NCI-H82 treated with DMSO at 0.1 percent for 48 hours (cell line): ENCODE results near the gene VOPP1.
"Not testable (repeated sequence)": the region's sequence is repeated elsewhere in the genome, so short reads cannot be mapped to it uniquely, and the experiment has no call there.

Source experiments
- DNase-seq: peaks from one replicate; lab custom pipeline; 2025; ENCODE audit not compliant: unreplicated experiment; lab: John Stamatoyannopoulos, UW

Gene VOPP1

DNA sequence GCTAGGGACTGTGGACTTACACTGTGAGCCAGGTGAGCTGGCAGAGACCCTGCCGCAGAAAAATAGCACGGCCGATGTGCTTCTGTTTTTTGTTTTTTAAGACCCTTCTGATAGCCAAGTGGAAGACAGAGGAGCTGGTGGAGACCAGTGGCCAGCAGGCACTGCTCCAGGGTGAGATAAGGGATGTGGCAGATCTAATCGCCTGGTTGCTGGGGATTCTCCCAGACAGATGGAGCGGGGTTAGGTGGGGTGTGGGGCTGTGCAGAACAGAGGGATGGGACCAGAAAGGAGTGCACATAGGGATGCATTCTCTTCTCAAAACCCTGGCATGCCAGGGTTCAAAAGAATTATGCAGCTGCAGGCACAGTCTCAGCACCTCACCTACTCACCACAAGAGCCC lies 82.2 kb downstream of the VOPP1 start:
- no peak for DNase-seq

DNA sequence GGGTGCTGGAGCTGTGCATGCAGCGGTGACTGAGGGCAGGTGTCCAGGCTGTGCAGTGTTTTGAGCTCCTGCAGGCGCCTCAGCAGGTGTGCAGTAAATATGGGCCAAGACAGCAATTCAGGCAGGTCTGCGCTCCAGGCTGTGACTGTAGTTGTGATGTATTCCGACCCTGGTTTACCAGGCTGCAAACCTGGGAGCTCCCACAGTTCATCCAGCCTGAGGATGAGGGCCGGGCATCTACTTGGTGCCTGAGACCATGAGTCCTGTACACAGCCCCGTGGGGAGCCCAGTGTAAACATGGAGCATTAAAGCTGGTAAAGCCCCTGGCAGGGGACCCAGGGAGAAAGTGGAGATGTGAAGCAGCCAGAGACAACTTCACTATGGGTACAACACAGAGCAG lies 82.8 kb downstream of the VOPP1 start:
- no peak for DNase-seq

DNA sequence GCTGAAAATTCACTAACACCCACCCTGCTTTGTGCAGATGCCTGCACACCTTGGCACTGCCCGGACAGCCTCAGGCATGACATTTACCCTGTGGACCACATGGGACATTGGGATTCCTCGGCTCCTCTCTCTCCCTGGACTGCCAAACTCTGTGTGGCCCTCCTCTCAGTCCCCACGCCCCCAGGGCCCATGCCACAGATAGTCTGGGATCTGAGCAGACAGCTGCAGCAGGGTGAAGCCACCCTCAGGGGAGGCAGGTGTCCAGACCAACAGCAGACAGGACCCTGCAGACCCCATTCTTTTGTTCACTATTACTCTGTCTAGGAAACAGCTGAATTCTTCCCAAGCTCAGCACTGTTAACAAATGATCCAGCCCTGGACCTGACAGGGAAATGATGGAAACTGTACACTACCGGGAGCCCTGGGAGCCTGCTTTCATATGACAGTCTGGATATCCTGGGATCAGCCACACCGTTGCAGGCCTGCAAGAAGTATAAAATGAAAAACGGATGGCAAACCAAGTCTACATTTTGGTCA lies 83.4 kb downstream of the VOPP1 start:
- no peak for DNase-seq

DNA sequence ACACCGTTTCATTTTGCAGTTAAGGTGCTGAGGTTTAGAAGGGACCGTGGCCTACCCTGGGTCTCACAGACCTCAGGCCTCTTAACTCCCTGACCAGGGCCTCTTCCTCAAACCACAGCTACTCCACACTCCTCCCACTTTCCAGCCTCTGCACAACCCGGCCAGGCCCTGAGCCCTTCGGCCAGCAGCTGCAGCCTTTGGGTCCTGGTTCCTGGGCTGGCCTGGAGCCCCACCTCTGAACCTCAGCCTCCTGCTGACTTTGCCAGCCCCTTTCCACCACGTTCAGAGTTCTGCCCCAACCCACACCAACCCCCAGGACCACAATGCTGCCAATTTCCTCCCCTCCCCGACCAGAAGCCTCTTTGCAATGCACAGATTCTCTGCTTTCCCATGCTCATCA lies 84.1 kb downstream of the VOPP1 start:
- DNase-seq: no peak

DNA sequence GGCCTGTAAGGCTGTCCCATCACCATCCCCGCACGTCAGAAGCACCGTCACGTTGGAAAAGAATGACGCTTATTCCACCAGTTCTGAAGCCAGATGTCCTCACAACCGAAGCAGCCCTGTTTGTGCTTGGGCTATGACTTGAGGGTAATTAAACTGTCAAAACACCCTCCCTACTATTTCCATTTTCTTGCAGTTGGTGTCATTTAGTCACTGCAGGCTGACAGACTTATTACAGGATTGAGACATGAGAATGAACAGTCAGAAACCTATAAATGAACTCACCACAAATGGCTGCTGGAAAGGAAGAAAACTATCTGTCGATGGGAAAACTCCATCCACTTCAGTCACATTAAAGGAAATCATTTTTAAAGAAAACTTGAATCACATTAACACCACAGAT lies 85.3 kb downstream of the VOPP1 start:
- DNase-seq: no peak

DNA sequence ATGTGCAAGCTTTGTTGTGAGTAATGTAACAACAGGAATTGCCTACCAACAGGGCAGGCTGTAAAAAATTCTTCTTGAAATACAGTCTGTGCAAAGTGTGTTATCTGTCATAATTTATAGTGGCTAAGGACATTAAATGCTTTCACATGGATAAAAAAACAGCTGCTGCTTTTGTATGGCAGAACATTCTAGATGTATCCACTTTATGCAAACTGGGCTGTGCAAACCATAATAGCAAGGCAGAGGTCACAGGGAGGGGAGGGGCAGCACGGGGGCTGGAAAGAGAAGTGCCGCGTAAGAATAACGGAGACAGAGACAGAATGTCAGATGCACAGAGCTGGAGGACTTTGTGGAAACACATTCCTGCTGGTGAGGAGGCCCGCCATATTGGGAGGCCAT lies 86.1 kb downstream of the VOPP1 start:
- no peak for DNase-seq

DNA sequence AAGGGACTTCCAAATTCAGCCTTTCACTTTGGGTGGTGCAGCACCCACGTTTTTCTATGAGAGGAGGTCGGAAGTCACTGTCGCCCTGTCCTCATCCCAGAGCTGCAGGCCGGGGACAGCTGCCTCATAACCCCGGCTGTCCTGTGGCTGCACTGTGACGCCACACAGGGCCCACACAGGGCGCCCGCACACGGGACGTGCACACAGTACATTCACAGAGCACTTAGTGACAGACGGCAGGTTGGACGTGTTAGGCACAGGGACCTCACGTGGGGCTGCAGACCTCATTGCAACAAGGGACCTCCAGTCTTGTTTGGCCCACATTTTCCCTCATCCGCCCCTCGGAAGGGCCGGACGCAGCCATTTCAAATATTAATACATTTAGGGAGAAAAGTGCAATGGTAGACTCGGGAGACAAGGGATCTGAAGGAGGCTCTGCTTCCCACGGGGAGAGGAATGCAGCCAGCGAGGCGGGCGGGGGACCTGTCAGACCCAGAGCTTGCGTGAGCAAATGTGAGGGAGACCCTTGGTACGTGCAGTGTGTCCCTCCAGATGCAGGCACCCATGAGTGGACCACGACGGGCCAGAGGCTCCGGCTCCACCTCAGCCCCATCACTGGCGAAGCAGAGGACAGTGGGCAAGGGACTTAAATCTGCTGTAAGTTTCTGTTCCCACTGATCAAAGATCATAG lies 86.7 kb downstream of the VOPP1 start:
- no peak for DNase-seq

DNA sequence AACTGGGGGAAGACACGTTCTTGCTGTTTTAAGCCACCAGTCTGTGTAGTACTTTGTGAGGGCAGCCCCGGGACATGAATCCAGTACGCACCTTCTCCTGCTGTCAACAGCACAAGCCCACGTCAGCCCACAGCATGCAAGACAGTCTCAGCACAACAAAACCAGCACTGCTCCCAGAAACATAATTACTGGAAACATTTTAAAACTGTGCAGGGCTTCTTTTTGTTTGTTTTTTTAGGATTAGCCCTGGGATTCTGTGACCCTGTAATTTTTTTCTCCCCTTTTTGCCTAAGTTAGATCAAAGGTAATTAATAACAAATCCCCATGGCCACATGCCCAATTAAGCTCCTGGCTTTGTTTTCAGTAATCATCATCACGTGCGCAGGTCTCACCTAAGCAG lies 87.5 kb downstream of the VOPP1 start:
- no peak for DNase-seq

DNA sequence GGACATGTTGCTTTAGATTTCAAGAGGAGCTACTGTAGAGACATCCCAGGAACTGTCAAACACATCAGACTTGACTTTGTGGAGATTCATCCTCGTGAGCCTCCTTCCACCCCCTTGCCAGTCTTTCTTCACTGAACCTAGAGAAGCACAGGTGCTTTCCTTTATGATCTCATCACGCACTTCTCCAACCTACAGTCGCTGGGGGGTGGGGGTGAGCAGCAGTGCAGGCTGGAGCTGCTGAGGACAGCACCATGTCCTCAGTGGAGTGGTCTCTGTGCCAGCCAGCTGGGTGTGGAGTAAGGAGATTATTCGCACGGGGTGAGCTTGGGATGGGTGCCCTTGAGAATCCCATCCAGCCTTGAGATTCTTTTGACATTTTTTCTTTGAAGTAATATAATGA lies 88.1 kb downstream of the VOPP1 start:
- no peak for DNase-seq

DNA sequence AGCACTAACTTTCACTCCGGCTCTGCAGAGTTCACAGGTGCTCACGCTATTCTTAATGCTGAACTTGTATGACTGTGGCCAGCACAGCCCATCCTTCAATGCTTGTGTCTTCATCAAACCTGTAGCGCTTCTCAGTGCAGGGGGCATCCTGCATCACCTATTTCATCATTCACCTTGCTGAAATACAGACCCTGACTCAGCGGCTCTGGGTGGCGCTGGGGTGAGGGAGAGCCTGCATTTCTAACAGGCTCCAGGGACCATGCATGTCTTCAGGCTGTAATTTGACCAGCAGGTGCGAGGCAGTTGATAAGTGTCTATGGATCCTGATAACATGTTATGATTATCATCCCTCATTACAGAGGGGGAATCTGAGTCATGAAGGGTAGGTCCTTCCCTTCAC lies 89.3 kb downstream of the VOPP1 start:
- DNase-seq: no peak

DNA sequence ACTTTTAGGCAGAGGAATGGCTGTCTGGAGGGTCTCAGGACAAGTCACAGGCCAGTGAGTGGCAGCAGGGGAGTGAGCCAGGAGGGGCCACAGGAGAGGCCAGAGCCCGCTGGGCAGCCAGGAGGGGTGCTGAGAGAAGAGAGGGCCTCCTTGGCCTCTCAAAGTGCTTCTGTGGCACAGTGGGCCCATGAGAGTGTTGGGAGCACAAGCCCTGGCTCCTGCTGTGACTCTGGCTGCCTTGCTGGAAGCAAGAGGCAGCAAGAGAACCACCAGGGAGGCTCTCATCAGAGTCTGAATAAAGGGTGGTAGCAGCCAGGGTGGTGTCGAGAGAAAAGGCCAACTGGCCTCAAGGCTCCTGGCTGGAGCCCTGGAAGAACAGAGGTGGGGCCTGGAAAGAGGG lies 91.1 kb downstream of the VOPP1 start:
- no peak for DNase-seq

DNA sequence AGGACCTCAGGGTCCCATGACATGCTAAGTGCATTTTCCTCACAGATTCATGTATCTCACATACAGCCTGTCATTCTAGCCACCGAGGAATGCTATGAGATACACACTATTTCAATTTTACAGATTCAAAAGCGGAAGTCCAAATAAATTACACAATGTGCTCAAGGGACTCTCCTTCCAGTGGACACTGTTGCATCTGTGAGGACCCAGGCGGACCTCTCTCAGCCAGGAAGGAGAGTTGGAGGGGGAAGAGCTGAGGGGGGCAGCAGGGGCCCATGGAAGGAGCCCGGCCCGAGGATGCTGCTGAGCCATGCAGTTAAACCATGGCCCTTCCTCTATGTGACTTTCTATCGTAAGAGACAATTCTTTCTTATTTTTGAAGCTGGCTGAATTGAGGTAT lies 93.6 kb downstream of the VOPP1 start:
- DNase-seq: no peak

DNA sequence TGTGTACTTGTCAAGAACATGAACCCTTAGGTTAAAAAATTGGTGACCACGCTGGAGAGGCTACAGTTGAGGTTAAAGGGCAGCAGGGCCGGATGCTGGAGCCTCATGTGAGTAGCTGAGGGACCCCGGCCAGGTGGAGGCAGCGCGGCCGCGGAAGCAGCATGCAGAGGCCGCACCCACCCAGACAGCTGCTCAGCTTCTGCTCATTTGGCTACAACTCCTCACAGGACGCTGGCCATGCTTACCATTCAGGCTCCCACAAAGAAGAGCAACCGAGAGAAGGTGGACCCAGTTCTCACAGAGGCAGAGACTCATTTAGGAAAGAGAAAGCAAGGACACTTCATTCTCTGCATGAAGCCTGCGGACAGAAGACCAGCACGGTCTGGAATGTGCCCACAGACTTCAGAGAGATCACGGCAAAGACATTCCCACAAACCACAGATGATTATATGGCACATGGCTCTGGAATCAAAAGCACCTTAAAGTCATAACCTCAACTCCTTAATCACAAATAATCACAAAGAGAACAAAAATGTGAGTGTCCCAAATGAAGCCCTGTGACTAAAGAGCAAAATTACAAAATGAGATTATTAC lies 94.4 kb downstream of the VOPP1 start:
- no peak for DNase-seq

DNA sequence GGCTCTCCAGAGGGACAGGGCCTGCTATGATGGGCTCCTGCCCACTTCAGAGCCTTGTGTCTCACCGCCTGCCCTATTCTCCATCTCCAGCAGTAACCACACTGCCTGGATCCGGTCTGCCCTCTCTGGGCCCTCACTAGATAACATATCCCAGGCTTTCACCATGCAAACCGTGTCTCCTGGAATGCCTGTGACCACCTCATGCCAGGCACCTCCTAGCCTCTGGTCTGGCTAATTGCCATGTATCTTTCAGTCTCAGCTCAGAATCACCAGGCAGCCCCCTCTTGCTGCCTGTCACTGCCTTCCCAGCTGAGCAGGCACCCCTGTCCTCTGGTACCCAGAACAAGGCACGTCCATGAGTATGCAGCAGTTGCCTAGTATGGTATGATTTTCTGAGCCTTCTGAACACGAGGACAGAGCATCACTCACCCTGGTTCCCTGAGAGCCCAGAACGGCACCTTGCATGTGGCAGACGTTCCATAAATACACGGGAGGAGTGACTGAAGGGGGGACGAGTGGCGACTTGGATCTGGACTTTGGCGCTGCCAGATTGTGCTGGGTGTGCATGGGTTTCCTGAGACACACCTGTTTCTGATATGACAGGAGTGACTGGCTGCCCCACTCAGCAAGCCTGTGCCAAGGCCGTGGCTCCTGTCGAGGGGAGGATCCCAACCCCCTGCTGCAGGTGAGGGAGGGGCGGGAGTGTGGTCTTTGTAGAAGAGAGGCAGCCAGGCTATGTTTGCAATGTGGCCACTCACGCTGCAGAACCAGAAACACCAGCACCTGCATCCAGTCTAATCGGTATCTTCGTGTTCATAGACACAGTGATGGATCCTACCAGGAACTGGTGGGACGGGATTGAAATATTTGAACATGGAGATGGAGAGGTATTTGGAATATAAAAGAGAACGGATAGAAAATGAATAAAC lies 95.2 kb downstream of the VOPP1 start:
- no peak for DNase-seq

DNA sequence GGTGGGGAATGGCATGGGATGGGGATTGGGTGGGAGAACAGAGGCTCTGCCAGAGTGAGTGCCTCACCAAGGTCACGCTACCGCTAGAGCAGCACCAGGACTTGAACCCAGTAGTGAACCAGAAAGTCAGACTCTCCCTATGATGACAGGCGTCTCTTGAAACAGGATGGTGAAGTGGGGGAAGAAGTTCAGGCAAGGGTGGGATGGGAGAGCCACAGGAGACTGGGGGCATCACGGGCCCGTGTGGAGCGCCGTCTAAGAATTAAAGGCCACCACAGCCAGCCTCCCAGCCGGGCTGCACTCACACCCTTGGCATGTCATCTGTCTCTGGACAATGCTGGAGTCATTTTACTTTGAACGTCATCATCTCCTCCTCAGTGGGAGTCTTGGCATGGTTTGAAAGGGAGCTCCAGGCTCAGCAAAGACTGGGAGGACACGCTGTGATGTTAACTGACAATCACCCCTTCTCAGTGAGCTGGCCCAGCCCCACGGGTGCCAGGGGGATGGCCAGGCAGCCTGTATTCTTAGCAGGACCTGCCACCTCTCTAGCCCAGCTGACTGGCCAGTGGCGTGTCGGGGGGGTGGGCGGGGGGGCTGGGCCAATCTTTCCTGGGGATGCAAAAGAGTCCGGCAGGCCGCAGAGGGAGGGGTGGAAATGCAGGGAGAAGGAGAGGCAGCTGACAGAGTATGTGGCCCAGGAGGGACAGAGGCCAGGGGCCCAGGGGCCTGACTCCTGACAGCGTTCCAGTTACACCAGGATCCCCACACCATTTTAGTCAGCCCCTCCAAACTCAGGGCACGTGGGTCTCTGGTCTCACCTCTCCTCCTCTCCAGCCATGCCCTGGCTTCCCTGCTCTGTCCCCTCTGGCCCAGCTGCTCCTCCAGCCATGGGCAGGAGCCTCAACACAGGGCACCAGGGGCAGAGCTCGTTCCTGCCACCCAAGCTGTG lies 96.2 kb downstream of the VOPP1 start:
- DNase-seq: no peak

DNA sequence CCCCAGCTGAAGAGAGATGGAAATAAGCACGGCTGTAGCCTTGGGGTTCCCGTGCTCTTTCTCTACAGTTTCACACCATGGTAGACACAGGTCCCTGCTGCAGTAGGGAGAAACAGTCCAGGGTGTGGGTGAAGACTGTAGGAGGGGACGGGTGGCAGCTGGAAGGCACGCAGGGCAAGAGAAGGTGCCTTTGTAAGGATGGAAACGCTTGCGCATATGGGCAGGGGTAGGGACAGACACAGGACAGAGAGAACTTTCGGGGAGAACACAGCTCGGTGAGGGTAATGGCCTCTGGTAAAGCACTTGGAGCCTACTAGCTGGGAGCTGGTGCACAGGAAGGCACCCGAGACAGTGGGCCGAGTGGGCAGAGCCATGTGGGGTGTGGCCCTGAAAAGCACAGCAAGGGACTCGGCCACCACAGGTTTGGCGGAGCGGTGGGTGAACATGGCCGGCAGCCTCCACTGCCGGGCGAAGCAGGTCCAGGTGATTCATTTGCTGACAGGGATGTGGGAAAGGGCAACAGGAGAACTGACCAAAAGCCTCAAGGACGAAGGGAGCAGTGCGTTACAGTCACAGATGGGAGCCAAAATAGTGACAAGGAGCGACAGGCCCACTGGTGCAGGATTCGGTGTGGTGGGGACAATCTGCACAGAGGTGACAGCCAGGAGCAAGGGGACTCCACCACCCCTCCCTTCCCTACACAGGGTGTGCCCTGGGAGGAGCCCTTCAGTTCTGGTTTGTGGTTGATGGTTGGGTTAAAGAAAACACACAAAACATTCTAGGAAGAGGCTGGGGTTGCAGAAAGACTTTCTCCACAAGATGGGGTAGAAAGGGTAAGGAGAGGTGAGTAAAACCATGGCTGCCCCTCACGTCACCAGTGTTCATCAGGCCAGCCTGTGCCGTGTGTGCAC lies 97.1 kb downstream of the VOPP1 start:
- no peak for DNase-seq

DNA sequence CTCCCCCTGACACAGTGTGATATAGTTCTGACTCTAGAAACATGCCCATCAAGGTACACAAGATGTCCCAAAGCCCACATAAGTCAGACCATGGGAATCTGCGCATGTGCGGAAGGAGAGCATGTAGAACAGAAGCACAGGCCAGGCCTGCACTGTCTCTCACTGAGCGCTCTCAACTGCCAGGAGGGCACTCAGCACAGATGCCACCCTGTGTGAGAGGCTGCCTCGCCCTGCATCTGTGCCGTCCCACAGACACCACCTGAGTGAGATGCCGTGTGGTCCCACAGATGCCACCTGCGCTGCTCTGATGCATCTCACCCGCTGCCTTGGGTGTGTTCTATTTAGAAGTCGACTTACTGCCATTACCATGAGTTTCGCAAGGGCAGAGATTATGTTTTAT lies 98.4 kb downstream of the VOPP1 start:
- no peak for DNase-seq

DNA sequence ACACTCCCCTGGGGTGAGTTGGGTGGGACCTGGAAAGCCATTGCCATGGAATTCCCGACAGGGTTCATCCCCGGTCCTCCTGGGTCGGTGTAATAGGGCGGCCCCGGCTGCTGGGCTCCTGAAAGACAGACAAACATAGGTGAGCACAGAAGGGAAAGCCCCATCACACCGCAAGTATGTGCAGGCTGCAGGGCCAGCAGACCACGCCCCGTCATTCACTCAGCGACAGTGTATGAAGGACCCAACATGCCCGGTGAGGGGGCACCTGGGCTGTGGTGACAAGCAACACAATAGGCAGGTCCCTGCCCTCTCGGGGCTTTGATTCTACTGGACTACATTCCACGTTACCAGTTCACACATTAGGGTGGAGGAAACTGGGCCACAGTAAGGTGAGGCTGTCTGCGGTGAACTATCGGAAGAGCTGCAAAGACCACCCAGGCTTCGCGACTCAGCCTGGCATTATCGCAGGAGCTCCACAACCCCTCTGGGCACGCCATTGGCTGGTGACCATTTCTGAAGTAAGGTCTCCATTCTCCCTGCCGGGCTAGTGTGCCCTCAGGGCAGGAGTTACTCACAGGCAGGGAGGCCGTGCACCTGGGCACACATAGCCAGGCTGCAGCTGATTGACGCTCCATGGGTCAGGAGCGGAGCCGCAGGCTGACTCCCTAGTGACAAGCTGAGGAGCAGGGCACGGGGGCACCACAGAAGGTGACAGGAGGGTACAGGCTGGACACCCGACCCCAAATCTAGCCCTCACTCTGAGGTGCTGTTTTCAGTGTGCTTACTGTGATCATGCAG lies 99.2 kb downstream of the VOPP1 start:
- DNase-seq: no peak

DNA sequence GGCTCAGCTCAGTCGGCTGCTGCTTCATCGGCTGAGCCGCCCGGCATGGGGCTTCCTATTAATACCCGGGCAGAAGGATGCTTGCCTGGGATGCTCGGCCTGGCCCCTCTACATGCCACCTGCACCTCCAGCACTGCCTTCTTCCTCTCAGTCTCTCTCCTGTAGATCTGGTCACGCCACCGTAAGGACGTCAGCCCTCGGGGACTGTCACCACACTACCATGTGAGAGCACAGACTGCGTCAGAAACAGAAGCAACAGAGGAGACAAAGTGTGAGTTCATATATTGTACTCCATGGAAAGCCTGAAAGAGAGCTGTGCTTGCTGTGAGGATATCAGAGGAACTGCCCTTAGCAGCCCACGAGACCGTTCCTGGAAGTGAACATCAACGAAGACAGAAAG lies 99.9 kb downstream of the VOPP1 start:
- not testable (repeated sequence) for DNase-seq
